DND-41 (cell line): ENCODE data around the gene ZNF445.

Source experiments
- EZH2 ChIP-seq: IDR thresholded peaks from 3 replicates; pipeline ENCODE4 v1.6.1; 2012; ENCODE audit warnings: borderline replicate concordance, low read depth, mild to moderate bottlenecking, moderate library complexity, low read length, inconsistent platforms; ENCODE audit not compliant: severe bottlenecking
- TF ChIP-seq, protein P1 (sequence below): IDR thresholded peaks from 2 replicates; pipeline ENCODE4 v1.5.1; 2012; ENCODE audit warnings: borderline replicate concordance, low read length, moderate library complexity, mild to moderate bottlenecking; ENCODE audit not compliant: poor library complexity, severe bottlenecking; ENCODE audit errors: extremely low read depth

DNA sequence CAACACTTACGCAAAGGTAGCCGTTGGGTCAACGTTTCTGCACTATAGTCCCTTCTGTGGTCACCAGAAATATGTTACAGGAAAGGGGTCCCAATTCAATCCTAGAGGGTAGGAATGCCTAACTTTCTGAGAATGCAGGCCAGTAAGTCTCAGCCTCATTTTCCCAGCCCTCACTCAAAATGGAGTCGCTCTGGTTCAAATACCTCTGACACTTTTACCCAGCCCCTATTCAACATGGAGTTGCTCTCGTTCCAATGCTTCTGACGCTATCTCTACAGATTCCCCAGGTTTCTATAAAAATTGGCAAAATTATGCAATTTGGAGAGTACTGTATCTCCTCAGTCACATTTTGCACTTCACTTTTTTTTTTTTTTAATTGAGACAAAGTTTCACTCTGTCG lies 39.7 kb downstream of the ZNF445 start:
- TF ChIP-seq, protein P1, sequence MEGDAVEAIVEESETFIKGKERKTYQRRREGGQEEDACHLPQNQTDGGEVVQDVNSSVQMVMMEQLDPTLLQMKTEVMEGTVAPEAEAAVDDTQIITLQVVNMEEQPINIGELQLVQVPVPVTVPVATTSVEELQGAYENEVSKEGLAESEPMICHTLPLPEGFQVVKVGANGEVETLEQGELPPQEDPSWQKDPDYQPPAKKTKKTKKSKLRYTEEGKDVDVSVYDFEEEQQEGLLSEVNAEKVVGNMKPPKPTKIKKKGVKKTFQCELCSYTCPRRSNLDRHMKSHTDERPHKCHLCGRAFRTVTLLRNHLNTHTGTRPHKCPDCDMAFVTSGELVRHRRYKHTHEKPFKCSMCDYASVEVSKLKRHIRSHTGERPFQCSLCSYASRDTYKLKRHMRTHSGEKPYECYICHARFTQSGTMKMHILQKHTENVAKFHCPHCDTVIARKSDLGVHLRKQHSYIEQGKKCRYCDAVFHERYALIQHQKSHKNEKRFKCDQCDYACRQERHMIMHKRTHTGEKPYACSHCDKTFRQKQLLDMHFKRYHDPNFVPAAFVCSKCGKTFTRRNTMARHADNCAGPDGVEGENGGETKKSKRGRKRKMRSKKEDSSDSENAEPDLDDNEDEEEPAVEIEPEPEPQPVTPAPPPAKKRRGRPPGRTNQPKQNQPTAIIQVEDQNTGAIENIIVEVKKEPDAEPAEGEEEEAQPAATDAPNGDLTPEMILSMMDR = no peak
- no peak for TF ChIP-seq EZH2
